Measurements from ENCODE around the gene GAB3.
A peak's percentile ranks its signal among the peaks of the same experiment; 100 is the strongest.

The GAB3 gene, protein sequence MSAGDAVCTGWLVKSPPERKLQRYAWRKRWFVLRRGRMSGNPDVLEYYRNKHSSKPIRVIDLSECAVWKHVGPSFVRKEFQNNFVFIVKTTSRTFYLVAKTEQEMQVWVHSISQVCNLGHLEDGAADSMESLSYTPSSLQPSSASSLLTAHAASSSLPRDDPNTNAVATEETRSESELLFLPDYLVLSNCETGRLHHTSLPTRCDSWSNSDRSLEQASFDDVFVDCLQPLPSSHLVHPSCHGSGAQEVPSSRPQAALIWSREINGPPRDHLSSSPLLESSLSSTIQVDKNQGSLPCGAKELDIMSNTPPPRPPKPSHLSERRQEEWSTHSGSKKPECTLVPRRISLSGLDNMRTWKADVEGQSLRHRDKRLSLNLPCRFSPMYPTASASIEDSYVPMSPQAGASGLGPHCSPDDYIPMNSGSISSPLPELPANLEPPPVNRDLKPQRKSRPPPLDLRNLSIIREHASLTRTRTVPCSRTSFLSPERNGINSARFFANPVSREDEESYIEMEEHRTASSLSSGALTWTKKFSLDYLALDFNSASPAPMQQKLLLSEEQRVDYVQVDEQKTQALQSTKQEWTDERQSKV

DNA sequence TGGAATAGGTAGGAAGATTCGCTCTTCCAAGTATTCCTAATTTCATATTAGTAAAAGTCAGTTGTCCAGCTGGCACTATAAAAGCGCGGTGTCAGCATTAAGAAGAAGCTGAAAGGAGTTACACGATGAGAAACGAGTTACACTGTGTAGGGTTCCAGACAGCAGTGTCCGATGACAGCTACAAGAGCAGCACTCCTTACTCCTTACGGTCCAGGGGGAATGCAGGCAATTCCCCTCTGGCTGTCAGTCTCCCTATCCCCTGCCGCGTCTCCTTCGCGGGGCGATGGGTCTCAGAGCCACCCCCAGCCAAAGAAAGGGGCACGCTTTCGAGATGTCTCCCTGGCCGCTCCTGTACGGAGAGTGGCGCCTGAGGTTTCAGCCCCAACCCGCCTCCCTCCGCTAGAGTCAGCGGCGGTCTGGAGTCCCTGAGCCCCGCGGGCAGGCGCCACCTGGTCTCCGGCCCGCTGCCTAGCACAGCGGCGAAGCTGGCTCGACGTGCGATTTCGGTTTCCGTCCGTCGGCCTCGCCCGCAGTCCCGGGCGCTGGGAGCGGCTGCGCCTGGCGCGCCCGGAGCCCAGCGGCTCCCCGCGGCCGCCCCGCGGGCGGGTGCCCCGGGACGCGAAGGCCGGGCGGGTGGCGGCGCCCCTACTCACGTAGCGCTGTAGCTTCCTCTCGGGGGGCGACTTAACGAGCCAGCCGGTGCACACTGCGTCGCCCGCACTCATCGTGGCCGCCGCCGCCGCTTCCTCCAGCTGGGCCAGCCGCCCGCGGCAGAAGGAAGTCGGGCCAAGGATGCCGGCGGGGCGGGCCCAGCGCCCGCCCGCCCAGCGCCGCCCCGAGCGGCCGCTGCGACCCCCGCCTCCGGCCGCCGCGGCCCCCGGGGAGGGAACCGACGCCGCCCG is at the start of gene GAB3:
GAB3 (minus strand) TSS at position 777 of the 902 bp plus-strand sequence; CDS start at position 725, 52 bp downstream.
- DNase-seq (ENCODE audit: low read depth) = no peak

DNA sequence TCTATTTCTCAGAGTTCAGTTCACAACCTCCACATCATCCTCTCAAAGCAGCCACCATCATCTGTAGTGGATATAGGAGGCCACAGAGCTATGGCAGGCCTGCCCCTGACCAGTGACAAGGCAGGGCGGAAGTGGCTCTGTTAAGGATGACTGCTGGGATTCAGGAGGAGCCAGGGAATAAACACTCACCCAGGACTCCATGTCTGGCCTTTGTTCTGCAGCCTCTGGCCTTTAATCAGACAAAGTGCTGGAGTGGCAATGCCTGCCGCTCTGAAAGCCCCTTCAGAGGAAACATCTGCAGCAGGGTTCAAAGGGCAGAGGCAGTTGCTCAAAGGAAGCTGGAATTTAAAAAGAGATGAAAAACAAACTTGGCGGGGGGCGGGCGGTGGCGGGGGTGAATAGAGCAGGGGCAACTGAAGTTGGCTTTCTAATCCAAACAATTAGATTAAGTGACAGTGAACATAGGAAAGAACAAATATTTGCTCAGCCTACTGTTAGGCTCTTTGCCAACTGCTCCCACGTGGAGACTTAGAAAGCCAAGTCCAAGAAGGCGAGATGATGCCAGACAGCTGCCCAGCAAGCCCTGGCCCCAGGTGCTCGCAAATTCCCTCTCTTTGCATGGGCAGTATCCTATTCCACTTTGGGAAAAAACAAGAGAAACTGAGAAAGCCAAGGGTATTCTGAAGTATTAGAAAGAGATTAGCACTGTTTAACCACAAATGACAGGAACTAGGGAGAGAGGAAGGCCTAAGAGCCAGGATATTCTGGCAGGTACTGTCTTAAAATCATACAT is 48.9 kb upstream of the GAB3 start:
- no peak for DNase-seq (ENCODE audit: low read depth)

DNA sequence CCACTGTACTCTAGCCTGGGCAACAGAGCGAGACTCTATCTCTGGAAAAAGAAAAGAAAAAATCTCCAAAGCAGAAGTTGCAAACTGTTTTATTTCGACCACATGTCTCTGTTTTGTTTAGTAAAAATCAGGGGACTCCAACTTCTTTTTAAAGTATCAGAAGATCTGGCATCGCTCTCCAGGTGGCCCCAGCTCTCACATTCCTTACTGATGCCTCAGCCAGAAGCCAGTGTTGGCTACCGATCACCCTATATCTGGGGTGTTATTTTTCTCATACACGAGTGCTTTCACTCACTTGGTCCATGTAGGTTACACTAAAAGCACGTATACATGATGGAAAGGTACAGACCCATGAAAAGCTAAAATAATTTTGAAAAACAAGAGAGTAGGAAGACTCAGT is 46.1 kb upstream of the GAB3 start:
- DNase-seq (ENCODE audit: low read depth) = no peak

DNA sequence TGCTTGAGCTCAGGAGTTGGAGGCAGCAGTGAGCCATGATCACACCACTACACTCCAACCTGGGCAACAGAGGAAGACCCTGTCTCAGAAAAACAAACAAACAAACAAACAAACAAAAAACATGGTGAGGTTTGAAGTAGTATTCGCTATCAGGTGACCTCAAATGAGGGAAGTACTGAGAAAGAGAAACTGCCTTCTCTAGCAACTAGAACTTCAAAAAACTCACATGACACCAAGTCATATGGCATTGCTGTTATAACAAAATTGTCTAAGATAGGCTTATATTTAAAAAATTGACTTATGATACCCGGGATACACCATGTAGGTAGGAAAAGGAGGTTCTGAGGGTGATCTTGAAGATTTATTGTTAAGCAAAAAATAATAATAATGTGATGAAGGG is 44.1 kb upstream of the GAB3 start:
- no peak for DNase-seq (ENCODE audit: low read depth)

DNA sequence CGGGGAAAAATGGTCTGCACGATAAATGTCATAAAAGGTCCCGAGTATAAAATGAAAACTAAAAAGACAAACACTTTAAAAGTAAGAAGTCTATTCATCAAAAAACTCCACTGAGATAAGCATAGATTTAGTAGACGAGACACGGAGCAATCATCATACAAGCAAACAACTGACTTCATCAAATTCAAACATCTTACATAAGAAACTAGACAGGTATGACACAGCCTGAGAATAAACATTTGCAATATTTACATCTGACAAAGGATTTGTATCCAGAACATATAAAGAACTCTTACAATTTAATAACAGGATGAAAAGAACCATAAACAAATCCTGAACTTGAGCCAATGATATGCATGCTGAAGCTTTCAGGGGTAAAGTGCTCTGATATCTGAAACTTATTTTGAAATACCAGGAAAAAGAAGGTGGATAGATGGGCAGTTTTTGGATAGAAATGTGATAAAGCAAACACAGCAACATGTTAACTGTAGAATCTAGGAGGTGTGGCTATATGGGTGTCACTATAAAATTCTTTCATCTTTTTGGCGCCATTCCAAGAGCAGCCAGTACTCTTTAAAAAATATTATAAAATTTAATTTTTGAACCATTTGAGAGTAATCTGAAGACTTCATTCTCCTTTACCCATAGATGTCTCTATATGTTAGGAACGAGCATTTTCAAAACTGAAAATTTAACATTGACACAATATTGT is 42.4 kb upstream of the GAB3 start:
- DNase-seq (ENCODE audit: low read depth) = no peak

DNA sequence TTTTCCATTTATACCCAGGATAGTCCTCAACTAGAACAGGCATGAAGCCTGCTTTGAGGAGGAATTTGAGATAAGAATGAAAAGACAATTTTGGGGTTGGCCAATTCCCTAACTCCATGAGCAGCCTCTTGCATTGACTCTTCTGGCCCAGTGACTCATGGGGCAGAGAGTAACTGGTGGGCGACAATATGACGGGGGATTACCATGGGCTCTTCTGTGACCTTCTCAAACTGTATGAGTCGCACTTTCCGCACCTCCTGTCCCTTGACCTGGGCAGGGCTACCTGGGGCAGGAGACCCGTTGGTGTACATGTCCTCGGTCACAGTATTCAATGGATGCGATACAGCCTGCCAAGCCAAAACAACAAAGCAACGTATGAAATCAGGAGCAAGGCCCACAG is 41.1 kb upstream of the GAB3 start:
- no peak for DNase-seq (ENCODE audit: low read depth)

DNA sequence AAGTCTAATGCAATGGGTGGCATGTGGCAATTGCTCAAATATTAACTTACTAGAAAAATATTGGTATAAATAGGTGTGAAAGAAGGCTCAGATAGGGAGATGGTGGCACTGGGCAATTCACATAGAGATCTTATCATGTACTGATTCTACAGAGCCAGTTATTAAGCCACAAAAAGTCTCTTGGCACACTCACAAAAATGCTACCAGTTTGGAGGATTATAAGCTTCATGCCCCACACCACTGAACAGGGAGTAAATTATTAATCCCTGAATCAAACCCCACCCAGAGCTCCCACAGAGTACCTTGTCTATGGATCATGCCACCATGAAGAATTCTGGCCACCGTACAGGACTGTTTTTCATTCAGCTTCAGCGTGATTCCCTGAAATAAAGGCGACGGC is 40.6 kb upstream of the GAB3 start:
- DNase-seq (ENCODE audit: low read depth) = no peak

DNA sequence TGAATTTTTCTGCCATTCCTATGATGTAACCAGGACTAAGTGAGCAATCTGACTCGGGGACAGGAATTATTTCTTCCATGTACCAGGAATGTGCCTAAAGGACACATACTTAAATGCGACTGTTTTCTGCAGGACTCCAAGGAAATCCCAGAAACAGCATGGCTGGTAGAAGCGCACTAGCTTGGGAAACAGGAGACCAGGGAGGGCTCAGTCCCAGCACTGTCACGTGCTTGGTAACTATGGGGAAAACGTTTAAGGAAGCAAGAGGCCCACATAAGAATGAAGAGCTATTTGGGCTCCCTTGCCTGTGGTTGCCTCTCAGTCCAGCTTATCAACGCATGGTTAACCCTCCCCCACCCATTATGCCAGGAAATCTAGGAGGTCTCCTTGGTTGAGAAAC is 34.8 kb upstream of the GAB3 start:
- no peak for DNase-seq (ENCODE audit: low read depth)

DNA sequence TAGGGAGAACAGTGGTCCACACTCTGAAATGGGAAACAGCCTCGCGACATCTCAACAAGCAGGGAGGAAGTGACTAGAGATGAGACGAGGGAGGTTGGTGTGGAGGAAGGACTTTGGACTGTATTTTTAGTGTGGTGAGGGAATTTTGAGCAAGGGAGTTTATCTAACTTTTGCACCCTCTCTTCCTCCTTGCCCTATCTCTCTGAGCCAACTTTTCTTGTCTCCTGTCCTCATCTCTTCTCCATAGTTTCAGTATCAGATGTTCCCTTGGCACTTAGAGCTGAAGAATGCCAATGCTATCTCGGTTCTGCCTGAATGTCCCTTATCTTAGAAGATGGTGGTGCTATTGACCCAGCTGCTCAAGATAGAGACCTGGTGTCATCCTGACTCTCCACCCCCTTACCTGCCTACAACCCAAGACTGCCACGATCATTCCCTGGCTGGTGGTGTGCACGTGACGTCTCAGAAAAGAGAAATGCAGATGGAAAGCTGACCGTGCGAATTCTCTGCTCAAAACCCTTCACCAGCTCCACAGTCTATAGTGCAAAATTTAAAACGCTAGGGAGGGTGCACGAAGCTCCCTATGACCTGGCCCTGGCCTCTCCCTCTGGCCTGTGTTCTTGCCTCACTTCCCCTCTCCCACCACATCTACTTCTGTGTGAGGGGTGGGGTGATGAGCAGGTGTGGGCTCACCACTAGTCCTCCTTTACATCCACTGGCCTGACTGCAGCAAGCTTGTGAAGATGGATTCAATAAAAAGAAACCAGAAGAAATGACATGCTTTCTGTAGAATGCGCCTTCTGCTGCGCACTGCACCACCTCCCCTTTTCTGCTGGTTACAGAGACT is 33.5 kb upstream of the GAB3 start:
- DNase-seq (ENCODE audit: low read depth) = no peak

DNA sequence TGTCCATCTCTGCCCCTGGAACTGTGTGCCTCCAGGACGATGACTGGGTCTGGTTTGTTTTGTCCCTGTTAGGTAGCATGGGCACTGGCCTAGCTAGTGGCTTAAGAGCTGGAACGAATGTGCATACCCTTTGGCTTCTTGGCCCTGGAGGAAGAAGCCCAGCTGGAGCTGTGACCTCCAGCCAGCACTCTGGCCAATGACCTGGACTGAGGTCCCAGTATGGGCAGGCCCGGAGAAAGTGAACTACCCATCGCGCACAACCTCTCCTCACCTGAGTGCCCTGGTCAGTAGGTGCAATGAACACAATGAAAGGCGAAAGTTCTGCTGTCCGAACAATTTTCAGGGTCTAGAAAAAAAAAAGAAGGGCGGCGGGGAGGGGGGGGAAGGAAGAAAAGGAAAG is 30.1 kb upstream of the GAB3 start:
- DNase-seq (ENCODE audit: low read depth) = no peak

DNA sequence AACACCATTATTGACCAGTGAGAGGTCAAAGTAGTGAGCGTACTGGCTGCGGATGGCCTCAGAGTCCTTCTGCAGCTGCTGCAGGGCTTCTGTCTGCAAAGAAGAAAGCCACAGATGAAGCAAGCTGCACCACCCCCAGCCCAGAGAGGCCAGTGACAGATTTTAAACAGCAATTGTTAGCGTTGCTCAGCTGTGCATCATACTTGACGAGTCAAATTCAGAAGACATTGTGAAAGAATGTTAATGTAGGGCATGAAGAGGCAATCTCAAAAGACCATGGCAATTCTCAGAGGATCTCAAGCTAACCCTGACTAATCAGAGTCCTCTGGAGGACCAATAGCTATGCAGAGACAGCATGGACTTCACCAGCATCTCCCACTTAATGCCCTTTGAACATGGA is 28.4 kb upstream of the GAB3 start:
- DNase-seq (ENCODE audit: low read depth) = no peak

DNA sequence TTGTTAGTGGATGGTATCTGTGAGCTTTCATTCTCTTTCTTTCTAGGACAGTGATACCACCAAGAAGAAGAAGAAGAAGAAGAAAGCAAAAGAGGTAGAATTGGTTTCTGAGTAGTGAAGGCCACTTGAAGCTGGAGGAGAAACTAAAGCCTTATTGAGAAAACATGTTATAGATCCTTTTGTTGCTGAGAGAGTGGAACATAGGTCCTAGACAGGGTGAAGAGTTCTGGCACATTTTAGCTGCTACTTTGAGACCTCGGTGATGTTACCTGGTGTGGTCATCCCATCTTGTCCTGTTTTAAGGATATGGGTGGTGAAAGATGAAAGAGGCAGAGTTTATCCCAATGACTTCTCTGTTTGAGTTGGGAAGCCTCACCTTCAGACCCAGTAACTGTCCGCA is 25.9 kb upstream of the GAB3 start:
- no peak for DNase-seq (ENCODE audit: low read depth)

DNA sequence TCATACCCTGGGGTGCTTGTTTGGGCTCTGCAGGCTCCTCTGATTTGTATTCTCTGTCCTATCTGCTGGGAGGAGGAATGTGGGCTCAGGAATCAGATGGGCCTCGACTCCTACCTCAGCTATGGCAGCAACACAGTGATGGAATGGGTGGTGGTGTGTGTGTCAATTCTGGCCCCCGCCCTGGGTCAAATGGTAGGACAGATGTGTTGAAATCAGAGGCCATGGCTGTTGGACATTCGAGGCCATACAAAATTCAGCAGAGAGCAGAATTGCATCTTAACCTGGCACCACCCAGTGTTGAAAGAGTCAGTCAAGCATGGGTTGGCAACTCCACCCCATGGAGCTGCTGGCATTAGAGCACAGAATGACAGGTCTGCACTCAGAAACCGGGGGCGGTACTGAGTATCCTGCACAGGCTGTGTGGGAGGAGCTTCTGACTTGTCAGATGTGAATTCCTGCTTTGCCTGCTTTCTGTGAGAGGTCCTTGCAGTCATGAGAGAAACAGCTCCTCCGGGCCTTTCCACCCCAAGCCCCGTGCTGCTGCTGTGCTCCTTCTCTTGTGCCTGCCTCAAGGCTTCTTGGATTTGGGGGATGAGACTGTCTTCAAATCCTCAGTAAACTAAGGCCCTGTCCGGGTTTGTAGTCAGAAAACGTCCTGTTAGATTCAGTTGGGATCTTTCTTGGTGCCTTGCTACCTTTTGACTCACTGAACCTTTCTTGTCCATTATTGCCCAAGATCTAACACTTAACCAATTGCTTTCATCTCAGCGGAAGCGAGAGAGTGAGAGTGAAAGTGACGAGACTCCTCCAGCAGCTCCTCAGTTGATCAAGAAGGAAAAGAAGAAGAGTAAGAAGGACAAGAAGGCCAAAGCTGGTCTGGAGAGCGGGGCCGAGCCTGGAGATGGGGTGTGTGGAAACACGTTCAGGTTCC is 24.8 kb upstream of the GAB3 start:
- no peak for DNase-seq (ENCODE audit: low read depth)

DNA sequence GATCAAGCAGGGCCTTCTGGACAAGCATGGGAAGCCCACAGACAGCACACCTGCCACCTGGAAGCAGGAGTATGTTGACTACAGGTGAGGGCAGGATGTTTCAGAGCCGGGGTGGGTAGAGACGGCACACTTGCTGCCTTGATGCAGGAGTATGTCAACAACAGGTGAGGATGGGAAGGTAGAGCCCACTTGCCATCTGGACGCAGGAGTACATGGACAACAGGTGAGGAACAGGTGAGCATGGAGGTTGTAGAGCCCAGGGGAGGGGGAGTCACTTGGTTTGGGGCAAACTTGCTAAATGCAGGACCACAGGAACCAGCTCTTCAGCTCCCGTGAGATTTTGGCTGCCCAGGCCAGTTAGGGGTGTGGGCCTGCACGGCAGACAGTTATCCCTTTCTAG is 23.7 kb upstream of the GAB3 start:
- no peak for DNase-seq (ENCODE audit: low read depth)

DNA sequence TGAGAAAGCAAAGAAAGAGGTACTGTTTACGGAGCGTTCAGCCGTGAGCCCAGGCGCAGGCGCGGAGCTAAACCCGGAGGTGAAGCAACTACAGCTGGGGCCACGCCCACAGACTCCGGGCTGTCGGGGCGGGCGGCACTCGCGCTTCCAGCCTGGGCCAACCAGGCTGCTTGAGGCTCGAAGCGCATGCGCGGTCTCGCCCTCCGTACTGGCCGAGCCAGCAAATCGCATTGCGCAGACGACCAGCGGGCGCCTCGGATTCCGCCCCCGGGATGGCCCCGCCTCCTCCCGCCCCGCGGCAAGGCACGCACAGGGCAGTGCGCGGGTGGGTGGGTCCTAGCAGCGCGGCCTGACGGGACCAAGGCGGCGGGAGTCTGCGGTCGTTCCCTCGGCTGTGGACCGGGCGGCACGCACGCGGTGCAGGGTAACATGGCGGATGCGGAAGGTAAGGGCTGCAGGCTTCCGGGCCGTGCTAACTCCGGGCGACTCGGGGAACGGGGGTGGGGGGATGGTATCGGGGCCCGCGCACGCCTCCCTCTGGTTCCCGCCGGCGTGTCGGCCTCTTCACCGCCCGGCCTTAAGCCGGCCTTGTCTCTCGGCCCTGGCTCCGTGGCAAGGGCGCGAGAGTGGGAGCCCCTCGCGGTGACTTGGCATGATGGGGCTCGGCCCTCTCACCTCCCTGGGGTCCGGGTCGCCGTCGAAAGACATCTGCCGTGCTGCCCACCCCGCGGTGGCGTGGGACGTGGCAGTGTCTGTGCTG is 11.8 kb upstream of the GAB3 start, which contains the start of gene DKC1:
DKC1 (plus strand) TSS at position 328 of the 760 bp plus-strand sequence; CDS start at position 430, 102 bp downstream.
- peak; percentile 89 for DNase-seq (ENCODE audit: low read depth)

DNA sequence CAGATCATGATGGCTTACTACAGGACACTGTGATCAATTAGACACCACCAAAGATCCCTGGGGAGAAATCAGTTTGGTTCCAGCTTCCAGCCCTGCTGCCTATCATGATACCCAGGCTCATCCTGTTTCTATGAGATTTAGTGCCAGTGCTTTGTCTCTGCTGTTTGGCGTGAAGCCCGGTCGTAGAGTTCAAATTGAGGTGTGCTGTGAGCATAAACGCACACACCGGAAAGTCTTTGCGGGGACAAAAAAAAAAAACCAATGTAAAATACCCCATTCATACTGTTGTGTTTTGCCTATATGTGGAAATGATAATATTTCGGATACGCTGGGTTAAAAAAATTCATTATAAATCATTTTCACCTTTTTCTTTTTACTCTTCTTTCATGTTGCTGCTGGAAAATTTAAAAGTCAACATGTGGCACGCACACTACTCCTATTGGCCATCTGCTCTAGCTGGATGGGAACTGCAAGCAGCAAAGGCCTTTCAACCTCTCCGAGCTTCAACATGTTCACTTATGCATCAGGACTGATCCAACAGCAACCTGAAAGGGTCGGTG is 11.2 kb upstream of the GAB3 start:
- DNase-seq (ENCODE audit: low read depth) = no peak

DNA sequence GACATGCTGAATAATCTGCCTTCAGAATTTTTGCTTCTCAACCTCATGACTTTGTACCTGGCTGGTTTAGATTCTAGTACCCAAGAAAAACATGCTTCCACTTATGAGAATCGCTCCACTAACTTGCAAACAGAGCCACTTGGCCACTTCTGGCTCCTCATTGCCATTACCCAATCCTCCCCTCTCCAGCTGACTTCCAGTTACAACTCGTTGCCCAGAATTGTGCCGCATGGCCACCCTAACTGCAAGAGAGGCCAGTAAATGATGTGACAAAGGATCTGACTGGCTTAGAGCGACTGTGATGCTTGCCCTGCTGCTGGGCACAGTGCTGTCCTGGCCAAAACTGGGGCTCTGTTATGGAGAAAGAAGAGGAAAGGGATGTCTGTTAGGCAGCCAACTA is 7.8 kb upstream of the GAB3 start:
- DNase-seq (ENCODE audit: low read depth) = no peak

DNA sequence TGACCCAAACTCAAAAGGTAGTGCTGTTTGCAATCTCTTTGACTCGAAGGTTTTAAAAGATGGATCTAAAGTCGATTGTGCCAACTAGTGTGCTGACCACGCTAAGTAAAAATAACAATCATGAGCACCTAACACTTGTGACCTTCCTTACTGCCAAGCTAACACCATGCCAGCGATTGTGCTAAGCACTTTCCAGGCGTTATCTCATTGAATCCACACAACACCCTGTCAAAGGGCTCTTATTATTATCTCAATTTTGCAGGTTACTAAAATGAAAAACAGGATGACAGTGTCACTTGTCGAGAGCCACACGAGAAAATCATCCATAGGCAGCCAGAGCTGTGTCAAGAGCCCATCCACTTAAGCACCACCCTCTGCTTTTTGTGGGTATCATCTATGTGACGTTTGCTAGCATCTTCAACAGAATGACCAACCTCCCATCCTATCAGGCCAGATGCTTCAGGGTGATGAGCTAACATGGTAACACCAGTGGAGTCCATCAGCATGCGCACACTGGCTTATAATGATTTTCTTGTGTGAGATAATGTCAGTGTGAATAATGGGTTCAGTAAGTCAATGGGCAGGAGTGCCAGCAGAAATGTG is 893 bp upstream of the GAB3 start:
- no peak for DNase-seq (ENCODE audit: low read depth)

Data from activated T-cell treated with anti-CD3 and anti-CD28 coated beads for 24 hours (primary cell).